ENCODE data around the gene DISP3. TPM values are rescaled to one million over a fixed set of nuclear protein-coding genes. Genes with fewer than 3 reads are reported as not detected.
A peak's percentile ranks its signal among the peaks of the same experiment; 100 is the strongest.

The DISP3 gene
- total RNA-seq, 1 donor = under 0.01 TPM

- Histone ChIP-seq H3K36me3 (ENCODE audit: insufficient read depth, low read length) (no peaks in the 10 kb centered on the region), H2AFZ (ENCODE audit: low read length) (no peak overlapping the region), H3K4me3 (ENCODE audit: insufficient read depth, low read length) (no peak overlapping the region), H3K79me2 (ENCODE audit: insufficient read depth, low read length) (no peaks in the 10 kb centered on the region), H3K4me2 (ENCODE audit: insufficient read depth, low read length) (no peak overlapping the region), H3K27ac (ENCODE audit: low read depth, low read length) (no peak overlapping the region), H4K20me1 (ENCODE audit: insufficient read depth, low read length) (no peaks in the 10 kb centered on the region), H3K27me3 (ENCODE audit: insufficient read depth, low read length) (no peaks in the 10 kb centered on the region), H3K9me3 (ENCODE audit: low read depth, low read length) (no peaks in the 10 kb centered on the region), H3K4me1 (ENCODE audit: insufficient read depth, low read length) (no peaks in the 10 kb centered on the region)
- DNase-seq (ENCODE audit: insufficient read length, low spot score, missing footprints) = peak; percentile 82
- TF ChIP-seq CTCF (IDR thresholded peaks at IDR 0.05; ENCODE audit: extremely low read depth, low read depth, low read length) = no peak
These were observed 49.8 kb downstream of the DISP3 start for GRCh38 chr1:11528611-11529261.

GRCh38 chr1:11529330-11529729 lies 50.4 kb downstream of the DISP3 start:
- no peak overlapping the region for H3K27ac ChIP-seq (ENCODE audit: low read depth, low read length)
- DNase-seq (ENCODE audit: insufficient read length, low spot score, missing footprints) = peak; percentile 81
- H3K9me3 ChIP-seq (ENCODE audit: low read depth, low read length) = no peaks in the 10 kb centered on the region
- H3K79me2 ChIP-seq (ENCODE audit: insufficient read depth, low read length) = no peaks in the 10 kb centered on the region
- no peak overlapping the region for H2AFZ ChIP-seq (ENCODE audit: low read length)
- no peak for TF ChIP-seq CTCF (IDR thresholded peaks at IDR 0.05; ENCODE audit: extremely low read depth, low read depth, low read length)
- H3K4me3 ChIP-seq (ENCODE audit: insufficient read depth, low read length) = no peak overlapping the region
- H4K20me1 ChIP-seq (ENCODE audit: insufficient read depth, low read length) = no peaks in the 10 kb centered on the region
- no peak overlapping the region for H3K4me2 ChIP-seq (ENCODE audit: insufficient read depth, low read length)
- H3K4me1 ChIP-seq (ENCODE audit: insufficient read depth, low read length) = no peaks in the 10 kb centered on the region
- H3K27me3 ChIP-seq (ENCODE audit: insufficient read depth, low read length) = no peaks in the 10 kb centered on the region
- no peaks in the 10 kb centered on the region for H3K36me3 ChIP-seq (ENCODE audit: insufficient read depth, low read length)

- Histone ChIP-seq H3K27me3 (ENCODE audit: insufficient read depth, low read length) (no peaks in the 10 kb centered on the region), H3K4me3 (ENCODE audit: insufficient read depth, low read length) (no peak overlapping the region)
These were observed 51.1 kb downstream of the DISP3 start for GRCh38 chr1:11529763-11530730.

More at GRCh38 chr1:11529763-11530730, 51.1 kb downstream of the DISP3 start:
- peak; percentile 64 for DNase-seq (ENCODE audit: insufficient read length, low spot score, missing footprints)
- no peak for TF ChIP-seq CTCF (IDR thresholded peaks at IDR 0.05; ENCODE audit: extremely low read depth, low read depth, low read length)
- no peaks in the 10 kb centered on the region for H3K79me2 ChIP-seq (ENCODE audit: insufficient read depth, low read length)
- H2AFZ ChIP-seq (ENCODE audit: low read length) = no peak overlapping the region
- no peaks in the 10 kb centered on the region for H3K36me3 ChIP-seq (ENCODE audit: insufficient read depth, low read length)
- no peaks in the 10 kb centered on the region for H3K4me1 ChIP-seq (ENCODE audit: insufficient read depth, low read length)
- no peaks in the 10 kb centered on the region for H3K9me3 ChIP-seq (ENCODE audit: low read depth, low read length)
- H4K20me1 ChIP-seq (ENCODE audit: insufficient read depth, low read length) = no peaks in the 10 kb centered on the region
- H3K27ac ChIP-seq (ENCODE audit: low read depth, low read length) = no peak overlapping the region
- H3K4me2 ChIP-seq (ENCODE audit: insufficient read depth, low read length) = no peak overlapping the region
